ENCODE data around the gene SLC35F3.

DNA sequence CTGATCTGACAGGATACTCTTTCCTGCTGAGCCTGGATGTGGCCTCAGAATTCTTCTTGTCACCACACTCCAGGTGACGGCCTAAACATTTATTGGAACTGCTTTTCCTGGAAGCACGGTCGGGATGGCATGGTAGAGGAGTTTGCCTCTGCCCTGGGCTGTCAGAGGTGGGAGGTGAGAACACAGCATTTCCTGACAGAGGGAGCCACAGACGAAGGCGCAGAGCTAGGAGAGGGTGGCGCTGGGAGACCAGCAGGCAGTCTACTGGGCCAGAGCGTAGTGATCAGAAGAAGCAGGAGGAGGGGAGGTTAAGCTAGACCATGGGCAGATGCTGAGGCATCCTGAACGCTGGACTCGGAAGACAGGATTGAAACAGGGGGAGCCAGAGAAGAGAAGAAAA, 315.2 kb downstream of the SLC35F3 start:
- TF ChIP-seq, protein P1, sequence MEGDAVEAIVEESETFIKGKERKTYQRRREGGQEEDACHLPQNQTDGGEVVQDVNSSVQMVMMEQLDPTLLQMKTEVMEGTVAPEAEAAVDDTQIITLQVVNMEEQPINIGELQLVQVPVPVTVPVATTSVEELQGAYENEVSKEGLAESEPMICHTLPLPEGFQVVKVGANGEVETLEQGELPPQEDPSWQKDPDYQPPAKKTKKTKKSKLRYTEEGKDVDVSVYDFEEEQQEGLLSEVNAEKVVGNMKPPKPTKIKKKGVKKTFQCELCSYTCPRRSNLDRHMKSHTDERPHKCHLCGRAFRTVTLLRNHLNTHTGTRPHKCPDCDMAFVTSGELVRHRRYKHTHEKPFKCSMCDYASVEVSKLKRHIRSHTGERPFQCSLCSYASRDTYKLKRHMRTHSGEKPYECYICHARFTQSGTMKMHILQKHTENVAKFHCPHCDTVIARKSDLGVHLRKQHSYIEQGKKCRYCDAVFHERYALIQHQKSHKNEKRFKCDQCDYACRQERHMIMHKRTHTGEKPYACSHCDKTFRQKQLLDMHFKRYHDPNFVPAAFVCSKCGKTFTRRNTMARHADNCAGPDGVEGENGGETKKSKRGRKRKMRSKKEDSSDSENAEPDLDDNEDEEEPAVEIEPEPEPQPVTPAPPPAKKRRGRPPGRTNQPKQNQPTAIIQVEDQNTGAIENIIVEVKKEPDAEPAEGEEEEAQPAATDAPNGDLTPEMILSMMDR (IDR thresholded peaks at IDR 0.05), result no peak
- TF ChIP-seq POLR2A (IDR thresholded peaks at IDR 0.05), result no peak

All from ovary (tissue), 3 donors.